IMR-90 (cell line): ENCODE measurements around the gene ARHGAP8. TPM values are rescaled to one million over a fixed set of nuclear protein-coding genes. Genes with fewer than 3 reads are reported as not detected.

Experiments used
- ATAC-seq: fragments of 200-7000 bp; cut with Tn5 transposase; 2 replicates; pipeline ENCODE4 v1.9.1; 2020; ENCODE audit warnings: low read depth, mild to moderate bottlenecking, moderate library complexity
- BruUV-seq: library from RNA; stranded (reverse); fragments of 400-500 nt; replicated peaks from 2 replicates; lab custom pipeline; 2021; lab: Mats Ljungman, UMichigan
- CTCF ChIA-PET: fragments of 300-600 bp; formaldehyde crosslinking; extraction: SDS; loops from one replicate; lab custom pipeline; 2021; ENCODE audit warnings: antibody characterized with exemption; lab: Yijun Ruan, JAX
- POLR2A ChIA-PET: fragments of 300-600 bp; sonication (Branson Sonifier 250); formaldehyde crosslinking; loops from one replicate; lab custom pipeline; 2022; ENCODE audit warnings: antibody characterized with exemption; ENCODE audit not compliant: unreplicated experiment; lab: Charles Lee
- DNase-seq: peaks from one replicate; pipeline ENCODE4 v3.0.0; 2013
- H2AFZ ChIP-seq: replicated peaks from 2 replicates; pipeline ENCODE3; 2013; ENCODE audit warnings: low read length, mild to moderate bottlenecking; ENCODE audit not compliant: poor library complexity
- H2AK5ac ChIP-seq: 2 replicates; pipeline ENCODE4 v1.6.1; 2013; ENCODE audit warnings: low read depth, low read length, inconsistent platforms
- H2AK9ac ChIP-seq: replicated peaks from 2 replicates; pipeline ENCODE3; 2013; ENCODE audit warnings: mild to moderate bottlenecking, low read depth, low read length, moderate library complexity; ENCODE audit not compliant: poor library complexity
- H2BK120ac ChIP-seq: 2 replicates; pipeline ENCODE4 v1.6.1; 2013; ENCODE audit warnings: low read depth, low read length, inconsistent platforms
- H2BK15ac ChIP-seq: 3 replicates; pipeline ENCODE4 v1.6.1; 2013; ENCODE audit warnings: low read depth, low read length, inconsistent platforms
- H2BK20ac ChIP-seq: 2 replicates; pipeline ENCODE4 v1.6.1; 2013; ENCODE audit warnings: low read depth, mild to moderate bottlenecking, inconsistent platforms, low read length, moderate library complexity
- H2BK5ac ChIP-seq: 2 replicates; pipeline ENCODE4 v1.6.1; 2013; ENCODE audit warnings: mild to moderate bottlenecking, low read depth, low read length, inconsistent platforms; ENCODE audit not compliant: poor library complexity, severe bottlenecking
- H3K14ac ChIP-seq: replicated peaks from 2 replicates; pipeline ENCODE4 v1.6.1; 2013; ENCODE audit warnings: low read depth, low read length, inconsistent platforms
- H3K18ac ChIP-seq: 2 replicates; pipeline ENCODE4 v1.6.1; 2013; ENCODE audit warnings: low read depth, low read length, control low read depth
- H3K23ac ChIP-seq: 2 replicates; pipeline ENCODE4 v1.6.1; 2013; ENCODE audit warnings: low read depth, low read length, inconsistent platforms
- H3K27ac ChIP-seq: 2 replicates; pipeline ENCODE4 v1.5.1; 2013; ENCODE audit warnings: mild to moderate bottlenecking, control low read depth, low read length; ENCODE audit not compliant: insufficient read depth
- H3K27me3 ChIP-seq: 2 replicates; pipeline ENCODE4 v1.6.1; 2013; ENCODE audit warnings: low read length; ENCODE audit not compliant: control insufficient read depth, insufficient read depth
- H3K36me3 ChIP-seq: 2 replicates; pipeline ENCODE4 v1.6.1; 2013; ENCODE audit warnings: low read length, mixed read lengths; ENCODE audit not compliant: control insufficient read depth, insufficient read depth
- H3K4ac ChIP-seq: 2 replicates; pipeline ENCODE4 v1.6.1; 2013; ENCODE audit warnings: low read depth, low read length, inconsistent platforms
- H3K4me1 ChIP-seq: 2 replicates; pipeline ENCODE4 v1.6.1; 2013; ENCODE audit warnings: low read length, mixed read lengths; ENCODE audit not compliant: control insufficient read depth, insufficient read depth
- H3K4me2 ChIP-seq: 2 replicates; pipeline ENCODE4 v1.6.1; 2013; ENCODE audit warnings: low read depth, mild to moderate bottlenecking, control low read depth, low read length, moderate library complexity
- H3K4me3 ChIP-seq: 2 replicates; pipeline ENCODE4 v1.5.1; 2013; ENCODE audit warnings: low read depth, mild to moderate bottlenecking, control low read depth, low read length, moderate library complexity; ENCODE audit not compliant: insufficient read depth
- H3K56ac ChIP-seq: 2 replicates; pipeline ENCODE4 v1.6.1; 2013; ENCODE audit warnings: low read length, inconsistent platforms; ENCODE audit not compliant: insufficient read depth; ENCODE audit errors: extremely low read depth
- H3K79me1 ChIP-seq, 2 experiments: 2 replicates each; pipeline ENCODE4 v1.6.1; 2013; ENCODE audit warnings: low read length in 2 of 2, inconsistent platforms in 1 of 2, low read depth in 1 of 2
- H3K9ac ChIP-seq: 2 replicates; pipeline ENCODE4 v1.6.1; 2013; ENCODE audit warnings: low read depth, low read length, control low read depth
- H3K9me1 ChIP-seq: 2 replicates; pipeline ENCODE4 v1.6.1; 2013; ENCODE audit warnings: low read length, inconsistent platforms; ENCODE audit not compliant: insufficient read depth
- H3K9me3 ChIP-seq: 2 replicates; pipeline ENCODE4 v1.6.1; 2013; ENCODE audit warnings: low read length; ENCODE audit not compliant: control insufficient read depth, insufficient read depth
- H4K20me1 ChIP-seq: 2 replicates; pipeline ENCODE4 v1.6.1; 2013; ENCODE audit warnings: low read length, inconsistent platforms; ENCODE audit not compliant: insufficient read depth
- H4K5ac ChIP-seq: 2 replicates; pipeline ENCODE4 v1.6.1; 2013; ENCODE audit warnings: mild to moderate bottlenecking, low read depth, low read length, control low read depth
- H4K8ac ChIP-seq, 2 experiments: 2 replicates each; pipeline ENCODE4 v1.6.1; 2013; ENCODE audit warnings: low read depth in 2 of 2, low read length in 2 of 2, control low read depth in 1 of 2, inconsistent platforms in 1 of 2
- H4K91ac ChIP-seq: 2 replicates; pipeline ENCODE4 v1.6.1; 2013; ENCODE audit warnings: low read depth, low read length, inconsistent platforms; ENCODE audit not compliant: insufficient read depth
- BHLHE40 ChIP-seq: fragments of 150-350 bp; IDR thresholded peaks from 2 replicates; pipeline ENCODE4 v1.6.1; 2016; ENCODE audit warnings: mild to moderate bottlenecking, low read depth, low read length
- CTCF ChIP-seq: conservative IDR thresholded peaks from 2 replicates; pipeline ENCODE4 v1.5.1; 2012; ENCODE audit warnings: mild to moderate bottlenecking, low read depth, low read length, improper control_type of control experiment
- MAZ ChIP-seq: IDR thresholded peaks from 2 replicates; pipeline ENCODE4 v1.6.1; 2012; ENCODE audit warnings: low read depth, mild to moderate bottlenecking, low read length, improper control_type of control experiment, moderate library complexity, borderline replicate concordance
- RAD21 ChIP-seq: IDR thresholded peaks from 2 replicates; pipeline ENCODE4 v1.6.1; 2012; ENCODE audit warnings: low read length, improper control_type of control experiment
- WGBS, 2 experiments: methylation state at CpG; one replicate each; pipeline versions ENCODE4 v1.1.5 to v1.1.7; 2013; ENCODE audit warnings: missing lambda C conversion rate in 2 of 2; ENCODE audit not compliant: insufficient read length in 1 of 2; ENCODE audit errors: extremely low coverage in 2 of 2; 5-methylcytosine and 5-hydroxymethylcytosine counted together
- dilution Hi-C: fragments of 300-500 bp; cut with HindIII; formaldehyde crosslinking; loops from one replicate; pipeline ENCODE4 v1.14.3; 2018; ENCODE audit warnings: low sequenced_read_pairs; ENCODE audit not compliant: unreplicated experiment
- in situ Hi-C: fragments of 300-500 bp; cut with MboI; formaldehyde crosslinking; loops from 3 replicates; pipeline ENCODE4 v1.14.3; 2019; ENCODE audit warnings: low sequenced_read_pairs, inconsistent platforms, mixed read lengths
- intact Hi-C: fragments of 100-400 bp; cut with micrococcal nuclease; formaldehyde crosslinking; loops from 2 replicates; pipeline ENCODE4 v1.10.0; 2022
- polyA plus RNA-seq, 3 experiments: library from polyadenylated mRNA; depleted of rRNA; stranded (reverse); fragments of >200 nt; gene quantifications; 2 replicates each; pipeline ENCODE4 v1.2.3, GENCODE V29; 2012; ENCODE audit warnings: low replicate concordance in 1 of 3
- total RNA-seq: library from RNA; depleted of rRNA; stranded (reverse); fragments of >200 nt; gene quantifications from 2 replicates; pipeline ENCODE4 v1.2.3, GENCODE V29; 2012

The ARHGAP8 gene
- total and polyA plus RNA-seq, 2 of the 4 experiments (the other 2 are of a cell fraction), result 0.18 to 0.21 TPM

- no peak overlapping the region for H3K4me3 ChIP-seq
- DNase-seq, result no peak
- H4K91ac ChIP-seq, result no peak overlapping the region
- no peak overlapping the region for H3K27ac ChIP-seq
- TF ChIP-seq MAZ (no peak), CTCF (no peak), RAD21 (no peak), BHLHE40 (no peak)
- ChIA-PET CTCF (no interaction called here), POLR2A (no interaction called here)
- no peaks in the 10 kb centered on the region for H3K9me3 ChIP-seq
- intact Hi-C loops (no loop called here), dilution Hi-C loops (no loop called here), in situ Hi-C loops (no loop called here)
- H2BK5ac ChIP-seq, result no peak overlapping the region
- no peak overlapping the region for H3K23ac ChIP-seq
- no peak overlapping the region for H2AK5ac ChIP-seq
- no peaks in the 10 kb centered on the region; a peak in 1 of 4 replicates for H3K79me1 ChIP-seq
- no peak overlapping the region for H3K4ac ChIP-seq
- no peak overlapping the region for H4K8ac ChIP-seq
- no peak overlapping the region for H3K18ac ChIP-seq
- H2AFZ ChIP-seq, result no peak overlapping the region
- no peak overlapping the region for H2BK15ac ChIP-seq
- H2BK20ac ChIP-seq, result no peak overlapping the region
- no peak overlapping the region for H3K56ac ChIP-seq
- ATAC-seq, result no peak
- BruUV-seq, result no TSS peak
- no peaks in the 10 kb centered on the region for H3K9me1 ChIP-seq
- peaks cover 23% of the 10 kb centered on the region; the same call in 1 of the 2 replicates for H3K36me3 ChIP-seq
- H3K9ac ChIP-seq, result no peak overlapping the region
- H4K5ac ChIP-seq, result no peak overlapping the region
- WGBS, 2 experiments, result 100% methylated on average over 2 of the region's 7 CpGs; no CpG with 5 or more reads in 1 of the 2 experiments
- H2BK120ac ChIP-seq, result no peak overlapping the region
- no peak overlapping the region for H3K4me2 ChIP-seq
- H3K14ac ChIP-seq, result no peak overlapping the region
- H3K4me1 ChIP-seq, result no peaks in the 10 kb centered on the region
- H2AK9ac ChIP-seq, result no peak overlapping the region
- H3K27me3 ChIP-seq, result no peaks in the 10 kb centered on the region
- H4K20me1 ChIP-seq, result 0 out of 2 replicates have a peak, but pooled peaks cover 8% of the 10 kb centered on the region
These were observed 31.2 kb upstream of the ARHGAP8 start for GRCh38 chr22:44721213-44721612.
